GM12878 (cell line): ENCODE results near the gene DNAJB6. TPM values are rescaled to one million over a fixed set of nuclear protein-coding genes. Genes with fewer than 3 reads are reported as not detected.

ENCODE experiments used
- ATAC-seq: fragments of 200-7000 bp; cut with Tn5 transposase; 3 replicates; pipeline ENCODE4 v1.9.1; 2020; ENCODE audit warnings: mild to moderate bottlenecking, moderate library complexity
- BruUV-seq: library from RNA; stranded (reverse); fragments of 400-500 nt; replicated peaks from 2 replicates; lab custom pipeline; 2021; lab: Mats Ljungman, UMichigan
- CTCF ChIA-PET: fragments of 300-600 bp; sonication (Branson Sonifier 250); formaldehyde crosslinking; extraction: SDS; loops from one replicate; lab custom pipeline; 2021; ENCODE audit warnings: inconsistent platforms; lab: Yijun Ruan, JAX
- POLR2A ChIA-PET: fragments of 350-600 bp; formaldehyde crosslinking; extraction: SDS; loops from one replicate; lab custom pipeline; 2021; ENCODE audit warnings: inconsistent platforms; lab: Charles Lee
- RAD21 ChIA-PET: fragments of 300-600 bp; sonication (Branson Sonifier 250); formaldehyde crosslinking; loops from one replicate; lab custom pipeline; 2023; ENCODE audit warnings: antibody characterized with exemption; ENCODE audit not compliant: unreplicated experiment; lab: Charles Lee
- SMC1A ChIA-PET: fragments of 300-600 bp; sonication (Branson Sonifier 250); formaldehyde crosslinking; loops from one replicate; lab custom pipeline; 2023; ENCODE audit not compliant: unreplicated experiment, uncharacterized antibody; lab: Charles Lee
- DNase-seq: peaks from one replicate; pipeline ENCODE4 v3.0.0-alpha.2; 2011; ENCODE audit warnings: low read depth, low spot score
- FAIRE-seq: peaks from 3 replicates; lab custom pipeline; 2011; peaks lifted over from hg19 to GRCh38; lab: Jason Lieb, UNC
- H2AFZ ChIP-seq: 2 replicates; pipeline ENCODE4 v1.6.0; 2011; ENCODE audit warnings: low read depth, low read length, control low read depth; ENCODE audit not compliant: control insufficient read depth
- H3K27ac ChIP-seq: 2 replicates; pipeline ENCODE4 v1.5.1; 2011; ENCODE audit warnings: control low read depth; ENCODE audit not compliant: control insufficient read depth, insufficient read depth
- H3K27me3 ChIP-seq, 2 experiments: replicated peaks in 1 of 2; 2 replicates each; pipeline versions ENCODE4 v1.6.0 to v1.6.1; 2011; ENCODE audit warnings: low read length in 1 of 2; ENCODE audit not compliant: control insufficient read depth in 2 of 2, insufficient read depth in 2 of 2
- H3K36me3 ChIP-seq, 2 experiments: 2 replicates each; pipeline ENCODE4 v1.5.1; 2011; ENCODE audit warnings: low read length in 1 of 2; ENCODE audit not compliant: control insufficient read depth in 2 of 2, insufficient read depth in 2 of 2
- H3K4me1 ChIP-seq: 2 replicates; pipeline ENCODE4 v1.6.1; 2011; ENCODE audit warnings: mild to moderate bottlenecking, low read length, moderate library complexity, mixed read lengths; ENCODE audit not compliant: control insufficient read depth, insufficient read depth
- H3K4me2 ChIP-seq: 2 replicates; pipeline ENCODE4 v1.6.0; 2011; ENCODE audit warnings: control low read depth; ENCODE audit not compliant: control insufficient read depth, insufficient read depth
- H3K4me3 ChIP-seq: fragments of 200-600 bp; sonication (generic); 2 replicates; pipeline ENCODE4 v1.5.1; 2016
- H3K79me2 ChIP-seq: 2 replicates; pipeline ENCODE4 v1.6.0; 2011; ENCODE audit warnings: low read length; ENCODE audit not compliant: control insufficient read depth, insufficient read depth
- H3K9ac ChIP-seq: 2 replicates; pipeline ENCODE4 v1.8.0; 2011; ENCODE audit warnings: low read length, control low read depth, mixed read lengths; ENCODE audit not compliant: control insufficient read depth, insufficient read depth
- H3K9me3 ChIP-seq: replicated peaks from 3 replicates; pipeline ENCODE4 v1.5.1; 2011; ENCODE audit warnings: mild to moderate bottlenecking, low read length; ENCODE audit not compliant: control insufficient read depth, insufficient read depth
- H4K20me1 ChIP-seq: 2 replicates; pipeline ENCODE4 v1.6.0; 2011; ENCODE audit not compliant: control insufficient read depth, insufficient read depth
- E2F4 ChIP-seq: IDR thresholded peaks from 2 replicates; pipeline ENCODE4 v1.6.1; 2012; ENCODE audit warnings: low read depth, low read length, improper control_type of control experiment
- ELK1 ChIP-seq: IDR thresholded peaks from 2 replicates; pipeline ENCODE4 v1.6.1; 2012; ENCODE audit warnings: low read depth, low read length, improper control_type of control experiment
- ESRRA ChIP-seq: IDR thresholded peaks from 2 replicates; pipeline ENCODE4 v1.6.1; 2012; ENCODE audit warnings: mild to moderate bottlenecking, low read length, improper control_type of control experiment
- KLF5 ChIP-seq: fragments of 450-650 bp; IDR thresholded peaks from 2 replicates; pipeline ENCODE4 v1.6.1; 2014; ENCODE audit warnings: mild to moderate bottlenecking; ENCODE audit not compliant: partially characterized antibody
- NR2C1 ChIP-seq: fragments of 450-650 bp; IDR thresholded peaks from 2 replicates; pipeline ENCODE4 v1.6.1; 2017; ENCODE audit warnings: antibody characterized with exemption, mild to moderate bottlenecking, moderate library complexity
- POLR2A ChIP-seq: IDR thresholded peaks from 2 replicates; pipeline ENCODE4 v1.6.1; 2011; ENCODE audit warnings: low read depth, mild to moderate bottlenecking, low read length
- POLR2AphosphoS5 ChIP-seq: IDR thresholded peaks from 2 replicates; pipeline ENCODE4 v1.6.1; 2011; ENCODE audit warnings: mild to moderate bottlenecking, low read length, inconsistent platforms
- SP1 ChIP-seq: IDR thresholded peaks from one replicate; pipeline ENCODE4 v1.6.1; 2011; ENCODE audit warnings: low read depth, low read length
- STAT1 ChIP-seq: fragments of 450-650 bp; conservative IDR thresholded peaks from 2 replicates; pipeline ENCODE4 v1.6.1; 2014; ENCODE audit warnings: antibody characterized with exemption, mild to moderate bottlenecking
- WGBS: methylation state at CpG from one replicate; pipeline ENCODE4 v1.1.6; 2016; ENCODE audit warnings: low lambda C conversion rate; ENCODE audit not compliant: insufficient replicate concordance, insufficient coverage; ENCODE audit errors: missing lambda C conversion rate; 5-methylcytosine and 5-hydroxymethylcytosine counted together
- in situ Hi-C: fragments of 300-500 bp; cut with MboI; formaldehyde crosslinking; loops from 9 replicates; pipeline ENCODE4 v1.14.3; 2018; ENCODE audit warnings: mixed read lengths
- intact Hi-C: fragments of 100-400 bp; cut with micrococcal nuclease; formaldehyde crosslinking; loops from one replicate; pipeline ENCODE4 v1.14.2; 2022; ENCODE audit not compliant: unreplicated experiment
- polyA plus RNA-seq, 11 experiments: library from polyadenylated mRNA; depleted of rRNA in 4 of 11; unstranded in 6 of 11; stranded (reverse) in 5 of 11; fragments of >200 nt; fragmentation: Nextera tagmentation in 4 of 11; fragmentation: Illumina TruSeq in 1 of 11; extraction: Ambion mirVana in 4 of 11; extraction: Trizol in 1 of 11; gene quantifications; 1 replicate in 1 of 11; 2 replicates in 10 of 11; pipeline versions ENCODE4 v1.2.1 to v1.2.3, GENCODE V29; 2011 to 2016; ENCODE audit warnings: inconsistent platforms in 2 of 11, missing spikeins in 2 of 11, low read depth in 1 of 11
- total RNA-seq, 4 experiments: library from RNA; depleted of rRNA in 3 of 4; stranded (reverse); fragments of >200 nt in 3 of 4; fragmentation: Illumina TruSeq in 1 of 4; extraction: Trizol in 1 of 4; gene quantifications; 2 replicates each; pipeline versions ENCODE4 v1.2.1 to v1.2.3, GENCODE V29; 2013 to 2021
- TF ChIP-seq, protein P1 (sequence below): fragments of 450-650 bp; IDR thresholded peaks from 2 replicates; pipeline ENCODE4 v1.6.1; 2017; ENCODE audit warnings: mild to moderate bottlenecking
- TF ChIP-seq, protein P2 (sequence below): fragments of 450-650 bp; IDR thresholded peaks from 2 replicates; pipeline ENCODE4 v1.6.1; 2014; ENCODE audit warnings: mild to moderate bottlenecking

Gene DNAJB6
- total and polyA plus RNA-seq, 10 of the 15 experiments (the other 5 are each of a cell fraction or from before 2014, with no cell fraction given), result 34.5 to 117 (median 53.1) TPM

GRCh38 chr7:157368955-157369354 is 32.2 kb downstream of the DNAJB6 start:
- in situ Hi-C loops (no loop called here), intact Hi-C loops (no loop called here)
- peaks cover 5% of the 10 kb centered on the region; the same call in 1 of the 2 replicates for H4K20me1 ChIP-seq
- H3K36me3 ChIP-seq, result peaks cover 30 to 41% of the 10 kb centered on the region in 2 experiments
- no peak for FAIRE-seq
- ChIA-PET CTCF (interaction anchor here (1.3 kb wide), 1 partner anchor 10 kb away, joined by 5 read pairs; no protein-coding TSS in a partner anchor), SMC1A (no interaction called here), RAD21 (no interaction called here), POLR2A (interaction anchor here (0.9 kb wide), 1 partner anchor 10 kb away, joined by 3 read pairs; no protein-coding TSS in a partner anchor)
- H3K9ac ChIP-seq, result no peak overlapping the region
- no peaks in the 10 kb centered on the region; the same call in 2 of the 3 replicates for H3K9me3 ChIP-seq
- no peak overlapping the region for H3K4me3 ChIP-seq
- no peak overlapping the region for H3K4me2 ChIP-seq
- no peaks in the 10 kb centered on the region for H3K4me1 ChIP-seq
- WGBS, result 98% methylated on average over 7 of the region's 7 CpGs
- DNase-seq, result no peak
- peak; percentile 34; the same call in 1 of the 2 replicates for TF ChIP-seq POLR2AphosphoS5
- no peak for TF ChIP-seq E2F4
- no peaks in the 10 kb centered on the region for H3K27me3 ChIP-seq
- no peak overlapping the region for H3K27ac ChIP-seq
- H3K79me2 ChIP-seq, result peaks cover 8% of the 10 kb centered on the region
- no peak for ATAC-seq
- no TSS peak for BruUV-seq
- H2AFZ ChIP-seq, result no peak overlapping the region

GRCh38 chr7:157370742-157371141 is 33.9 kb downstream of the DNAJB6 start:
- no peaks in the 10 kb centered on the region for H3K4me1 ChIP-seq
- no peak overlapping the region for H3K4me2 ChIP-seq
- no peak overlapping the region for H3K9ac ChIP-seq
- no peak for ATAC-seq
- POLR2A ChIA-PET, result no interaction called here
- peaks cover 19 to 33% of the 10 kb centered on the region in 2 experiments for H3K36me3 ChIP-seq
- no peak overlapping the region for H3K4me3 ChIP-seq
- no peaks in the 10 kb centered on the region; the same call in 2 of the 3 replicates for H3K9me3 ChIP-seq
- 92% methylated on average over 10 of the region's 10 CpGs for WGBS
- in situ Hi-C loops, result no loop called here
- SMC1A ChIA-PET, result interaction anchor here (0.8 kb wide), 1 partner anchor 16 kb away, joined by 3 read pairs; no protein-coding TSS in a partner anchor
- TF ChIP-seq STAT1, result no peak
- TF ChIP-seq SP1, result no peak
- TF ChIP-seq, protein P1, sequence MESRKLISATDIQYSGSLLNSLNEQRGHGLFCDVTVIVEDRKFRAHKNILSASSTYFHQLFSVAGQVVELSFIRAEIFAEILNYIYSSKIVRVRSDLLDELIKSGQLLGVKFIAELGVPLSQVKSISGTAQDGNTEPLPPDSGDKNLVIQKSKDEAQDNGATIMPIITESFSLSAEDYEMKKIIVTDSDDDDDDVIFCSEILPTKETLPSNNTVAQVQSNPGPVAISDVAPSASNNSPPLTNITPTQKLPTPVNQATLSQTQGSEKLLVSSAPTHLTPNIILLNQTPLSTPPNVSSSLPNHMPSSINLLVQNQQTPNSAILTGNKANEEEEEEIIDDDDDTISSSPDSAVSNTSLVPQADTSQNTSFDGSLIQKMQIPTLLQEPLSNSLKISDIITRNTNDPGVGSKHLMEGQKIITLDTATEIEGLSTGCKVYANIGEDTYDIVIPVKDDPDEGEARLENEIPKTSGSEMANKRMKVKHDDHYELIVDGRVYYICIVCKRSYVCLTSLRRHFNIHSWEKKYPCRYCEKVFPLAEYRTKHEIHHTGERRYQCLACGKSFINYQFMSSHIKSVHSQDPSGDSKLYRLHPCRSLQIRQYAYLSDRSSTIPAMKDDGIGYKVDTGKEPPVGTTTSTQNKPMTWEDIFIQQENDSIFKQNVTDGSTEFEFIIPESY, result no peak
- TF ChIP-seq POLR2A, result peak; percentile 35; the same call in 1 of the 2 replicates
- no peak for TF ChIP-seq KLF5
- no peak for TF ChIP-seq NR2C1
- no peak for TF ChIP-seq ELK1
- TF ChIP-seq, protein P2, sequence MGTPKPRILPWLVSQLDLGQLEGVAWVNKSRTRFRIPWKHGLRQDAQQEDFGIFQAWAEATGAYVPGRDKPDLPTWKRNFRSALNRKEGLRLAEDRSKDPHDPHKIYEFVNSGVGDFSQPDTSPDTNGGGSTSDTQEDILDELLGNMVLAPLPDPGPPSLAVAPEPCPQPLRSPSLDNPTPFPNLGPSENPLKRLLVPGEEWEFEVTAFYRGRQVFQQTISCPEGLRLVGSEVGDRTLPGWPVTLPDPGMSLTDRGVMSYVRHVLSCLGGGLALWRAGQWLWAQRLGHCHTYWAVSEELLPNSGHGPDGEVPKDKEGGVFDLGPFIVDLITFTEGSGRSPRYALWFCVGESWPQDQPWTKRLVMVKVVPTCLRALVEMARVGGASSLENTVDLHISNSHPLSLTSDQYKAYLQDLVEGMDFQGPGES, result no peak
- 0 out of 2 replicates have a peak, but pooled peaks have one; percentile 10 for TF ChIP-seq POLR2AphosphoS5
- no peak for TF ChIP-seq ESRRA
- TF ChIP-seq, all 136 proteins: peak for 2
- no TSS peak for BruUV-seq
- intact Hi-C loops, result no loop called here
- Histone ChIP-seq H2AFZ (no peak overlapping the region), H3K27me3 (no peaks in the 10 kb centered on the region), H3K27ac (no peak overlapping the region), H4K20me1 (no peaks in the 10 kb centered on the region; the same call in 1 of the 2 replicates), H3K79me2 (peaks cover 9% of the 10 kb centered on the region)
- FAIRE-seq (no peak), DNase-seq (no peak)
- CTCF ChIA-PET, result no interaction called here
- RAD21 ChIA-PET, result no interaction called here
